Spinal cord (tissue), 10 donors: Measurements from ENCODE around the gene ZNF536. TPM values are rescaled to one million over a fixed set of nuclear protein-coding genes. Genes with fewer than 3 reads are reported as not detected.

Experiments used
- DNase-seq, 6 donors: peaks; one replicate each; pipeline versions ENCODE4 v3.0.0 to v3.0.0-alpha.2; 2013 to 2015; ENCODE audit warnings: low spot score in 6 of 6, low read depth in 4 of 6
- H3K27ac ChIP-seq: one replicate; pipeline ENCODE4 v1.5.1; 2013; ENCODE audit warnings: low read depth, low read length, control low read depth
- H3K27me3 ChIP-seq: one replicate; pipeline ENCODE4 v1.6.1; 2013; ENCODE audit warnings: low read length; ENCODE audit not compliant: control insufficient read depth, insufficient read depth
- H3K36me3 ChIP-seq: one replicate; pipeline ENCODE4 v1.6.1; 2013; ENCODE audit warnings: low read length; ENCODE audit not compliant: control insufficient read depth, insufficient read depth
- H3K4me1 ChIP-seq: one replicate; pipeline ENCODE4 v1.6.1; 2013; ENCODE audit warnings: low read length; ENCODE audit not compliant: control insufficient read depth, insufficient read depth
- H3K4me3 ChIP-seq: one replicate; pipeline ENCODE4 v1.5.1; 2013; ENCODE audit warnings: low read depth, low read length, control low read depth
- H3K9me3 ChIP-seq: one replicate; pipeline ENCODE4 v1.6.1; 2013; ENCODE audit warnings: low read length; ENCODE audit not compliant: control insufficient read depth, insufficient read depth
- WGBS: methylation state at CpG from one replicate; pipeline ENCODE4 v1.1.5; 2013; ENCODE audit warnings: missing lambda C conversion rate; ENCODE audit not compliant: insufficient coverage; 5-methylcytosine and 5-hydroxymethylcytosine counted together
- polyA plus RNA-seq, 2 donors: library from polyadenylated mRNA; unstranded; fragments of 120-200 nt; gene quantifications; one replicate each; pipeline ENCODE4 v1.2.1, GENCODE V29; 2013; ENCODE audit not compliant: insufficient read length in 2 of 2
- total RNA-seq, 2 donors: library from RNA; depleted of rRNA in 1 of 2; stranded (reverse); fragments of 120-200 nt in 1 of 2; fragments of >200 nt in 1 of 2; gene quantifications; one replicate each; pipeline versions ENCODE4 v1.2.3 to v1.2.4, GENCODE V29; 2013 to 2014
- donor health status: healthy.

The ZNF536 gene
- total and polyA plus RNA-seq, 4 donors = 26.2 to 41.1 (median 28.9) TPM

GRCh38 chr19:30434797-30435594 lies 62.8 kb downstream of the ZNF536 start:
- Histone ChIP-seq H3K27ac (no peak overlapping the region), H3K4me1 (peaks cover 6% of the 10 kb centered on the region), H3K4me3 (no peak overlapping the region), H3K27me3 (no peaks in the 10 kb centered on the region), H3K36me3 (no peaks in the 10 kb centered on the region), H3K9me3 (no peaks in the 10 kb centered on the region)
- no peak for DNase-seq
- 98% methylated on average over 4 of the region's 4 CpGs for WGBS

DNA sequence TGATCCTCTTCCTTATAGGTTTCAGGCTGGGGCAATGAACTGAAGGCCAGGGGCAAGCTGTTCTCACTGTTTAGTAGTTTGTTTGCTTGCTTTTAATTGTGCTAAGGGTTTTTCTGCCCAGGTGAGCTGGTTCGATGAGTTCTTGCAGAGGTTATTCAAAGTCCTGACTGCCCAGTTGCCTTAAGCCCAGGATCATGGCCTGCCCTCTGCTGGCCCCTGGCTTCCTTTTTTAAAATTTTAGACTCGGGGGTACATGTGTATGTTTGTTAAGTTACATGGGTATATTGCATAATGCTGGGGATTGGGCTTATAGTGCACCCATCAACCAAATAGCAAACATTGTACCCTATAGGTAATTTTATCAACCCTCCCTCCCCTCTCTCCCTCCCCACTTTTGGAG lies 65.7 kb downstream of the ZNF536 start:
- H3K4me1 ChIP-seq = peaks cover 15% of the 10 kb centered on the region
- no peak overlapping the region for H3K4me3 ChIP-seq
- no peaks in the 10 kb centered on the region for H3K27me3 ChIP-seq
- no peak overlapping the region for H3K27ac ChIP-seq
- no peak for DNase-seq
- no peaks in the 10 kb centered on the region for H3K36me3 ChIP-seq
- WGBS = 64% methylated on average over 1 of the region's 2 CpGs
- no peaks in the 10 kb centered on the region for H3K9me3 ChIP-seq

- Histone ChIP-seq H3K36me3 (peaks cover 9% of the 10 kb centered on the region), H3K4me3 (no peak overlapping the region), H3K27ac (no peak overlapping the region), H3K4me1 (peaks cover 15% of the 10 kb centered on the region), H3K9me3 (no peaks in the 10 kb centered on the region), H3K27me3 (no peaks in the 10 kb centered on the region)
- WGBS = 39% methylated on average over 11 of the region's 12 CpGs
- peak in 1 of 6 donors; percentile 63 for DNase-seq
These were observed 67.1 kb downstream of the ZNF536 start for GRCh38 chr19:30439310-30439709.

- H3K36me3 ChIP-seq = peaks cover 24% of the 10 kb centered on the region
- H3K27ac ChIP-seq = no peak overlapping the region
- WGBS = 76% methylated on average over 4 of the region's 4 CpGs
- no peaks in the 10 kb centered on the region for H3K27me3 ChIP-seq
- H3K4me3 ChIP-seq = no peak overlapping the region
- DNase-seq = no peak
- no peaks in the 10 kb centered on the region for H3K9me3 ChIP-seq
- peaks cover 20% of the 10 kb centered on the region for H3K4me1 ChIP-seq
These were observed 68.8 kb downstream of the ZNF536 start for GRCh38 chr19:30441011-30441410.

DNA sequence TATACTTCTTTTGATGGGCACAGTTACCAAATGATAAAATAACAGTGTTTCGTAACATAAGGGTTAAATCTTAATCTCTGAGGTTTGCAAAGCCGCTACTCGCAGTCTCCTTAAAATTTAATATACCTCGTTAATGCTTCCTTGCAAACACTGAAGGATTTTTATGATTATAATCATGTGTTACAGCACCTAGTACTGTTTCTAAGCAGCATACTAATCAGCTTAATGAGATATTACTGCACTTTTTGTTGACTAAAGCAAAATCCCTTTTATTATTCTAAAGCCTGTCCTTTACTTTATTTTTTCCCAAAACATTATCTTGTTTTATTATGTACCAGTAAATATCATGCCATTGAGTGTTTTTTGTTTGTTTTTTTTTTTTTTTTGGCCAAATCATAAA lies 70.5 kb downstream of the ZNF536 start:
- Histone ChIP-seq H3K4me1 (peaks cover 24% of the 10 kb centered on the region), H3K36me3 (peaks cover 24% of the 10 kb centered on the region), H3K27me3 (no peaks in the 10 kb centered on the region), H3K9me3 (no peaks in the 10 kb centered on the region), H3K27ac (no peak overlapping the region), H3K4me3 (no peak overlapping the region)
- no CpG with 5 or more reads among the region's 4 CpGs for WGBS
- DNase-seq = peak in 1 of 6 donors; percentile 51

- H3K27ac ChIP-seq = no peak overlapping the region
These were observed 71.5 kb downstream of the ZNF536 start for GRCh38 chr19:30443531-30444252.

DNA sequence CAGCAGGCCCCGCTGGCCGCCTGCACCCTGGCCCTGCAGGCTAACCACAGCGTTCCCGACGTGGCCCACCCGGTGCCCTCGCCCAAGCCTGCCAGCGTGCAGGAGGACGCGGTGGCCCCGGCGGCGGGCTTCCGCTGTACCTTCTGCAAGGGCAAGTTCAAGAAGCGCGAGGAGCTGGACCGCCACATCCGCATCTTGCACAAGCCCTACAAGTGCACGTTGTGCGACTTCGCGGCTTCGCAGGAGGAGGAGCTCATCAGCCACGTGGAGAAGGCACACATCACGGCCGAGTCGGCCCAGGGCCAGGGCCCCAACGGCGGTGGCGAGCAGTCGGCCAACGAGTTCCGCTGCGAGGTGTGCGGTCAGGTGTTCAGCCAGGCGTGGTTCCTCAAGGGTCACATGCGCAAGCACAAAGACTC lies 72.1 kb downstream of the ZNF536 start:
- peaks cover 24% of the 10 kb centered on the region for H3K36me3 ChIP-seq
- WGBS = 96% methylated on average over 37 of the region's 37 CpGs
- no peaks in the 10 kb centered on the region for H3K9me3 ChIP-seq
- H3K27ac ChIP-seq = no peak overlapping the region
- H3K4me3 ChIP-seq = no peak overlapping the region
- DNase-seq = no peak
- no peaks in the 10 kb centered on the region for H3K27me3 ChIP-seq
- H3K4me1 ChIP-seq = peaks cover 22% of the 10 kb centered on the region

More at GRCh38 chr19:30443531-30444252, 71.5 kb downstream of the ZNF536 start:
- Histone ChIP-seq H3K9me3 (no peaks in the 10 kb centered on the region), H3K36me3 (peaks cover 24% of the 10 kb centered on the region), H3K27me3 (no peaks in the 10 kb centered on the region), H3K4me1 (peaks cover 24% of the 10 kb centered on the region), H3K4me3 (no peak overlapping the region)
- DNase-seq = no peak
- WGBS = 97% methylated on average over 50 of the region's 50 CpGs

GRCh38 chr19:30444686-30445232 lies 72.6 kb downstream of the ZNF536 start:
- Histone ChIP-seq H3K27ac (no peak overlapping the region), H3K4me1 (peaks cover 20% of the 10 kb centered on the region)
- WGBS = 94% methylated on average over 29 of the region's 29 CpGs

GRCh38 chr19:30445385-30445784 lies 73.2 kb downstream of the ZNF536 start:
- no peak overlapping the region for H3K4me3 ChIP-seq
- H3K27me3 ChIP-seq = no peaks in the 10 kb centered on the region
- WGBS = 95% methylated on average over 29 of the region's 29 CpGs
- DNase-seq = no peak
- H3K27ac ChIP-seq = no peak overlapping the region
- peaks cover 24% of the 10 kb centered on the region for H3K36me3 ChIP-seq
- no peaks in the 10 kb centered on the region for H3K9me3 ChIP-seq
- peaks cover 25% of the 10 kb centered on the region for H3K4me1 ChIP-seq

More at GRCh38 chr19:30444686-30445232, 72.6 kb downstream of the ZNF536 start:
- Histone ChIP-seq H3K27me3 (no peaks in the 10 kb centered on the region), H3K4me3 (no peak overlapping the region), H3K9me3 (no peaks in the 10 kb centered on the region), H3K36me3 (peaks cover 24% of the 10 kb centered on the region)
- no peak for DNase-seq
